PFSK-1 (cell line): Measurements from ENCODE around the gene LRRC8C.

ENCODE experiments used
- FOXP2 ChIP-seq: optimal IDR thresholded peaks from 2 replicates; pipeline ENCODE3; 2011; ENCODE audit warnings: borderline replicate concordance, control low read depth, inconsistent platforms; ENCODE audit not compliant: insufficient read depth; ENCODE audit errors: extremely low read length, extremely low read depth
- POLR2AphosphoS5 ChIP-seq: IDR thresholded peaks from 2 replicates; pipeline ENCODE4 v1.6.1; 2012; ENCODE audit warnings: low read depth, mild to moderate bottlenecking, control low read depth, low read length, moderate library complexity
- SIN3A ChIP-seq: IDR thresholded peaks from 2 replicates; pipeline ENCODE4 v1.6.1; 2012; ENCODE audit warnings: mild to moderate bottlenecking, low read length, moderate library complexity, borderline replicate concordance; ENCODE audit not compliant: insufficient read depth
- TAF1 ChIP-seq: IDR thresholded peaks from 2 replicates; pipeline ENCODE4 v1.6.1; 2012; ENCODE audit warnings: low read length, control low read depth, borderline replicate concordance; ENCODE audit not compliant: insufficient read depth
- TF ChIP-seq, protein P1 (sequence below), 2 experiments: IDR thresholded peaks; 2 replicates each; pipeline versions ENCODE4 v1.6.1 to v1.8.0; 2011 to 2012; ENCODE audit warnings: low read depth in 2 of 2, low read length in 2 of 2, control low read depth in 1 of 2, inconsistent platforms in 1 of 2, mild to moderate bottlenecking in 1 of 2, moderate library complexity in 1 of 2; ENCODE audit not compliant: insufficient read depth in 1 of 2

Gene LRRC8C

DNA sequence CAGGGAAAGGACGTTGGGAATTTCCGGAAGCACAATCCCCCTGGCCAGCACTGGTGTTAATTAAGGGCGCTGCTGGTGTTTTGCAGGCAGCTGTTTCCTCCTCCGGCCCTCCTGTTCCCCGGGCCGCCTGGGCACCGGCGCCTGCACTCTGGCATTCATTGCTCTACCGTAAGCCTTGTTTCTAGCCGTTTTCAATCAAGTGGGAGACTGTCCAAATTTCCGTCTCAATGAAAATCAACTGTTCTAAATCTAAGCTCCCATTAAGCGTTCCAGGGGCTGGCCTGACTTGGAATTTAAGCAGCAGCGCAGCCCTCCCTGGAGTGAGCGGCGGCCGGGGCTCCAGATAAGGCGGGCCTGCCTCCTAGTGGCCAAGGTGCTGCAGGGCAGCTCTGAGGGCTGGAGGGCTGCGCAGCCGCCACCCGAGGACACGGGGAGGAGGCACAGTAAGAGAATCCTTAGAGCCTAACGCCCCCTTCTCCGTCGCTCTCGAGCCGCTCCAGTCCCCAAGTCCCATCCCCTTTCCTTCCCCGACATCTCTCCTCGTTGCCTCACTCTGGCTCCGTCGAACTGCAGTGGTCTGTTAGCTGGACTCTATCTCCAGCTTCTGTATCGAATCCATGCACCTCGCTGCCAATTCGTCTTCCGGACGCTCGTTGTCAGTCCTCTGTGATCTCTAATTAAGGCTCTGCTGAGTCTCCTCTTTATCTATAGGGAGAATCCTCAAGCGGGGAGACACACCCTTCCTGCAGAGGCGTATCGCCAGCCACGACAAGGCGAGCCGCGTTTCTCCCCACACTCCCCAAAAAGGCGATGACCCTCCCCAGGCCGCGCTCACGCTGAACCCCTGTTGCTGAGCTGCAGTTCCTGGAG is 130.1 kb downstream of the LRRC8C start:
- no peak for TF ChIP-seq TAF1
- peak; percentile 8 for TF ChIP-seq FOXP2
- TF ChIP-seq SIN3A: no peak
- TF ChIP-seq, protein P1, sequence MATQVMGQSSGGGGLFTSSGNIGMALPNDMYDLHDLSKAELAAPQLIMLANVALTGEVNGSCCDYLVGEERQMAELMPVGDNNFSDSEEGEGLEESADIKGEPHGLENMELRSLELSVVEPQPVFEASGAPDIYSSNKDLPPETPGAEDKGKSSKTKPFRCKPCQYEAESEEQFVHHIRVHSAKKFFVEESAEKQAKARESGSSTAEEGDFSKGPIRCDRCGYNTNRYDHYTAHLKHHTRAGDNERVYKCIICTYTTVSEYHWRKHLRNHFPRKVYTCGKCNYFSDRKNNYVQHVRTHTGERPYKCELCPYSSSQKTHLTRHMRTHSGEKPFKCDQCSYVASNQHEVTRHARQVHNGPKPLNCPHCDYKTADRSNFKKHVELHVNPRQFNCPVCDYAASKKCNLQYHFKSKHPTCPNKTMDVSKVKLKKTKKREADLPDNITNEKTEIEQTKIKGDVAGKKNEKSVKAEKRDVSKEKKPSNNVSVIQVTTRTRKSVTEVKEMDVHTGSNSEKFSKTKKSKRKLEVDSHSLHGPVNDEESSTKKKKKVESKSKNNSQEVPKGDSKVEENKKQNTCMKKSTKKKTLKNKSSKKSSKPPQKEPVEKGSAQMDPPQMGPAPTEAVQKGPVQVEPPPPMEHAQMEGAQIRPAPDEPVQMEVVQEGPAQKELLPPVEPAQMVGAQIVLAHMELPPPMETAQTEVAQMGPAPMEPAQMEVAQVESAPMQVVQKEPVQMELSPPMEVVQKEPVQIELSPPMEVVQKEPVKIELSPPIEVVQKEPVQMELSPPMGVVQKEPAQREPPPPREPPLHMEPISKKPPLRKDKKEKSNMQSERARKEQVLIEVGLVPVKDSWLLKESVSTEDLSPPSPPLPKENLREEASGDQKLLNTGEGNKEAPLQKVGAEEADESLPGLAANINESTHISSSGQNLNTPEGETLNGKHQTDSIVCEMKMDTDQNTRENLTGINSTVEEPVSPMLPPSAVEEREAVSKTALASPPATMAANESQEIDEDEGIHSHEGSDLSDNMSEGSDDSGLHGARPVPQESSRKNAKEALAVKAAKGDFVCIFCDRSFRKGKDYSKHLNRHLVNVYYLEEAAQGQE (IDR thresholded peaks at IDR 0.05; ENCODE audit: insufficient read depth in 1 of 2, low read depth in 2 of 2, low read length in 2 of 2): no peak

DNA sequence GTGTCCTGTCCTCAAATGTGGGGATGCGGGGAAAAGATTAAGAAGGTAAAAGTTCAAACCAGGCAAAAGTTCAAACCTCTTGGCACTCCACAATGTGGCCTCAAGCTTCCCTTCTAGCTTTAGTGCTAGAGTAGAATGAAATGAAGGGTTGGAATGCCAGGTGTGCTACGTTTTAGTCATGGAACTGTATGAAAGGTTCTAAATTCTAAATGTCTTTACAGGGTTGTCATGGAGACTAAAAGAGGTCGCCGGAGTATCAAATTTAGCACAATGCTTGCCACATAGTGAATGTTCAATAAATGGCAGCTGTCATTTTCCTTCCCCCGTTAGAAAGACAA is 130.7 kb downstream of the LRRC8C start:
- TF ChIP-seq SIN3A (no peak), POLR2AphosphoS5 (no peak), FOXP2 (no peak), TAF1 (no peak)
- TF ChIP-seq, protein P1 (IDR thresholded peaks at IDR 0.05; ENCODE audit: insufficient read depth in 1 of 2, low read depth in 2 of 2, low read length in 2 of 2): no peak

DNA sequence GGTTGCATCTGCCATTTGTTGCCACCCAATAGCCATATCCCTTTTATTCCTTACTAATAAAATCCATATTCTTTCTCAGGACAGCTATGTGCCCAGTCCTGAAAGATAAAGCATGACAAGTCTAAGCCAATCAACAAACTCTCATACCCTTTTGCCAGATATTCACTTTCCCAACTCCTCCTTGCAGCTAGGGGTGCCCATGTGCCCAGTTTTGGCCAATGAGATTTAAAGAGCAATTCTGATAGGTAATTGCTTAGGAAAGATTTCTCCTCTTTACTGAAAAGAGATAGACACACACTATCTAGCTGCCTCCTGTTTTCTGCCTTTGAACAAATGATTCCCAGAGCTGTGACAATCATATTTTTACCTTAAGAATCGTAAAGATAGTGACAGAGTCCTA is 132.9 kb downstream of the LRRC8C start:
- TF ChIP-seq, protein P1 (IDR thresholded peaks at IDR 0.05; ENCODE audit: insufficient read depth in 1 of 2, low read depth in 2 of 2, low read length in 2 of 2): no peak
- TF ChIP-seq TAF1 (no peak), FOXP2 (no peak), POLR2AphosphoS5 (no peak), SIN3A (no peak)

DNA sequence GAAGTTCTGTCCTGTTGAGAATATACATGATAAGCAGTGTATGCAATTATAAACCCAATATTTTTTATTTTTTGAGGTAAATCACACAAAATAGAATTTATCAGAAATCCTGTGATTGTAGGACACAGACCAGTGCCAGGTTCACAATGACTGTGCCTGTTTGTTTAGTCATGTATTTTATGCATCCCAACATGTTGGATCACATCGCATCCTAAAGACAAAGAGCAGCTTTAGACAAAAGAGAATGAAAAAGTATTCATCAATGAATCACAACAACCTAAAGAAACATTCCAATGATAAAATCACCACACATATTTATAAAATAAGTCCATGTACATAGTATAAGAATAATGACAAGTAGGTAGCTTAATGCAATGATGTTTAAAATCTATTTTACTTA is 134.7 kb downstream of the LRRC8C start:
- TF ChIP-seq TAF1 (no peak), SIN3A (no peak), POLR2AphosphoS5 (no peak), FOXP2 (no peak)
- TF ChIP-seq, protein P1 (IDR thresholded peaks at IDR 0.05; ENCODE audit: insufficient read depth in 1 of 2, low read depth in 2 of 2, low read length in 2 of 2): no peak
